H1 (cell line): Measurements from ENCODE around the gene DLG1. TPM values are rescaled to one million over a fixed set of nuclear protein-coding genes. Genes with fewer than 3 reads are reported as not detected.

Source experiments
- CTCF ChIA-PET: fragments of 300-600 bp; sonication (Branson Sonifier 250); formaldehyde crosslinking; loops from one replicate; lab custom pipeline; 2021; ENCODE audit not compliant: partially characterized antibody; lab: Charles Lee
- POLR2A ChIA-PET: fragments of 300-600 bp; sonication (Branson Sonifier 250); formaldehyde crosslinking; loops from one replicate; lab custom pipeline; 2021; ENCODE audit warnings: inconsistent platforms; ENCODE audit not compliant: partially characterized antibody; lab: Charles Lee
- DNase-seq, 2 experiments: peaks; one replicate each; pipeline versions ENCODE4 v3.0.0 to v3.0.0-alpha.2; 2010 to 2022; ENCODE audit warnings: low spot score in 2 of 2, low read depth in 1 of 2, mixed read lengths in 1 of 2
- FAIRE-seq: peaks from 2 replicates; lab custom pipeline; 2011; peaks lifted over from hg19 to GRCh38; lab: Jason Lieb, UNC
- H2AFZ ChIP-seq: 2 replicates; pipeline ENCODE4 v1.8.1; 2012; ENCODE audit warnings: low read length, inconsistent platforms
- H2AK5ac ChIP-seq: 2 replicates; pipeline ENCODE4 v1.6.1; 2013; ENCODE audit warnings: low read depth, low read length
- H2BK120ac ChIP-seq: replicated peaks from 2 replicates; pipeline ENCODE3; 2013; ENCODE audit warnings: low read depth, low read length, inconsistent platforms
- H2BK12ac ChIP-seq: 2 replicates; pipeline ENCODE4 v1.6.1; 2013; ENCODE audit warnings: low read depth, low read length
- H2BK15ac ChIP-seq: 2 replicates; pipeline ENCODE4 v1.6.1; 2013; ENCODE audit warnings: low read length
- H2BK20ac ChIP-seq: 2 replicates; pipeline ENCODE4 v1.6.1; 2013; ENCODE audit warnings: low read length
- H2BK5ac ChIP-seq: 2 replicates; pipeline ENCODE4 v1.6.1; 2013; ENCODE audit warnings: low read depth, low read length
- H3K14ac ChIP-seq: 2 replicates; pipeline ENCODE4 v1.6.1; 2013; ENCODE audit warnings: inconsistent platforms; ENCODE audit not compliant: insufficient read length
- H3K18ac ChIP-seq: 2 replicates; pipeline ENCODE4 v1.6.1; 2013; ENCODE audit warnings: low read length; ENCODE audit errors: extremely low read depth
- H3K23ac ChIP-seq: 2 replicates; pipeline ENCODE4 v1.6.1; 2013; ENCODE audit warnings: inconsistent platforms; ENCODE audit not compliant: insufficient read length
- H3K23me2 ChIP-seq: 2 replicates; pipeline ENCODE4 v1.6.1; 2013; ENCODE audit warnings: low read depth, low read length
- H3K27ac ChIP-seq: 2 replicates; pipeline ENCODE4 v1.6.1; 2011; ENCODE audit warnings: low read depth, low read length, inconsistent platforms
- H3K27me3 ChIP-seq, 4 experiments: replicated peaks in 1 of 4; 1 replicate in 1 of 4; 2 replicates in 3 of 4; pipeline versions ENCODE4 v1.6.1 to v1.8.1; 2011 to 2013; ENCODE audit warnings: low read length in 3 of 4, mild to moderate bottlenecking in 3 of 4, inconsistent platforms in 2 of 4, mixed read lengths in 2 of 4, moderate library complexity in 1 of 4; ENCODE audit not compliant: control insufficient read depth in 3 of 4, insufficient read depth in 3 of 4; ENCODE audit errors: extremely low read depth in 1 of 4
- H3K36me3 ChIP-seq, 4 experiments: 2 replicates each; pipeline versions ENCODE4 v1.6.1 to v1.8.1; 2011 to 2013; ENCODE audit warnings: mild to moderate bottlenecking in 4 of 4, low read length in 3 of 4, moderate library complexity in 2 of 4, control low read depth in 1 of 4, inconsistent platforms in 1 of 4; ENCODE audit not compliant: insufficient read depth in 4 of 4, control insufficient read depth in 2 of 4
- H3K4ac ChIP-seq: replicated peaks from 2 replicates; pipeline ENCODE3; 2013; ENCODE audit warnings: low read length, low read depth, mixed read lengths, inconsistent platforms; ENCODE audit not compliant: insufficient read length
- H3K4me1 ChIP-seq, 4 experiments: replicated peaks in 1 of 4; 1 replicate in 1 of 4; 2 replicates in 3 of 4; pipeline versions ENCODE4 v1.6.1 to v1.8.1; 2011 to 2013; ENCODE audit warnings: low read length in 3 of 4, inconsistent platforms in 2 of 4, mixed read lengths in 1 of 4; ENCODE audit not compliant: insufficient read depth in 4 of 4, control insufficient read depth in 3 of 4
- H3K4me2 ChIP-seq, 2 experiments: 2 replicates each; pipeline versions ENCODE4 v1.6.1 to v1.8.1; 2011 to 2013; ENCODE audit warnings: low read depth in 2 of 2, low read length in 2 of 2, control low read depth in 1 of 2, inconsistent platforms in 1 of 2, mild to moderate bottlenecking in 1 of 2; ENCODE audit not compliant: insufficient read depth in 1 of 2
- H3K4me3 ChIP-seq, 4 experiments: fragments of 200-600, 300-600 bp in 1 of 4; sonication (generic), shearing (Covaris generic), sonication (Bioruptor Twin) in 1 of 4; 2 replicates each; pipeline versions ENCODE4 v1.5.1 to v1.8.1; 2011 to 2016; ENCODE audit warnings: low read length in 4 of 4, low read depth in 3 of 4, control low read depth in 2 of 4, inconsistent platforms in 2 of 4, mild to moderate bottlenecking in 2 of 4, mixed read lengths in 1 of 4, moderate library complexity in 1 of 4; ENCODE audit not compliant: insufficient read depth in 2 of 4; ENCODE audit errors: extremely low read depth in 1 of 4
- H3K56ac ChIP-seq: replicated peaks from 2 replicates; pipeline ENCODE3; 2013; ENCODE audit warnings: low read depth, mild to moderate bottlenecking, mixed read lengths, low read length, inconsistent platforms; ENCODE audit not compliant: insufficient read length
- H3K79me1 ChIP-seq: 2 replicates; pipeline ENCODE4 v1.6.1; 2013; ENCODE audit warnings: low read depth, low read length, control low read depth
- H3K79me2 ChIP-seq, 2 experiments: 2 replicates each; pipeline versions ENCODE4 v1.6.1 to v1.8.1; 2012 to 2013; ENCODE audit warnings: low read length in 2 of 2, mild to moderate bottlenecking in 2 of 2, inconsistent platforms in 1 of 2; ENCODE audit not compliant: insufficient read depth in 2 of 2, control insufficient read depth in 1 of 2
- H3K9ac ChIP-seq, 4 experiments: replicated peaks in 1 of 4; 1 replicate in 1 of 4; 2 replicates in 3 of 4; pipeline versions ENCODE4 v1.6.1 to v1.8.1; 2011 to 2013; ENCODE audit warnings: low read depth in 3 of 4, low read length in 3 of 4, control low read depth in 2 of 4, mild to moderate bottlenecking in 2 of 4, moderate library complexity in 2 of 4, inconsistent platforms in 1 of 4; ENCODE audit errors: extremely low read depth in 1 of 4
- H3K9me3 ChIP-seq, 2 experiments: 2 replicates each; pipeline versions ENCODE4 v1.6.1 to v1.8.1; 2012 to 2013; ENCODE audit warnings: mild to moderate bottlenecking in 2 of 2, moderate library complexity in 2 of 2, control low read depth in 1 of 2, inconsistent platforms in 1 of 2, low read depth in 1 of 2, low read length in 1 of 2, mixed read lengths in 1 of 2; ENCODE audit not compliant: insufficient read depth in 2 of 2
- H4K20me1 ChIP-seq, 2 experiments: replicated peaks in 1 of 2; 2 replicates each; pipeline versions ENCODE3 to v1.8.1; 2011 to 2013; ENCODE audit warnings: inconsistent platforms in 2 of 2, low read length in 2 of 2, mild to moderate bottlenecking in 1 of 2; ENCODE audit not compliant: insufficient read depth in 2 of 2, control insufficient read depth in 1 of 2
- H4K5ac ChIP-seq: 2 replicates; pipeline ENCODE4 v1.6.1; 2013; ENCODE audit warnings: low read length, low read depth, mixed read lengths, inconsistent platforms; ENCODE audit not compliant: insufficient read length
- H4K8ac ChIP-seq: 2 replicates; pipeline ENCODE4 v1.8.0; 2013; ENCODE audit warnings: mild to moderate bottlenecking, moderate library complexity, low read length, inconsistent platforms; ENCODE audit not compliant: insufficient read depth; ENCODE audit errors: extremely low read depth
- H4K91ac ChIP-seq: replicated peaks from 2 replicates; pipeline ENCODE3; 2013; ENCODE audit warnings: low read length, mixed read lengths, inconsistent platforms; ENCODE audit not compliant: insufficient read length
- GABPA ChIP-seq: IDR thresholded peaks from 2 replicates; pipeline ENCODE4 v1.6.1; 2011; ENCODE audit warnings: mild to moderate bottlenecking, low read length, moderate library complexity, borderline replicate concordance; ENCODE audit not compliant: insufficient read depth
- KDM1A ChIP-seq: fragments of 200-600, 300-600 bp; sonication (generic); IDR thresholded peaks from 2 replicates; pipeline ENCODE4 v1.7.1; 2016; ENCODE audit warnings: mild to moderate bottlenecking, low read length, borderline replicate concordance
- MAFK ChIP-seq: IDR thresholded peaks from 2 replicates; pipeline ENCODE4 v1.6.1; 2012; ENCODE audit warnings: low read depth, mild to moderate bottlenecking, improper control_type of control experiment, low read length
- SIRT6 ChIP-seq: IDR thresholded peaks from one replicate; pipeline ENCODE4 v1.7.1; 2012; ENCODE audit warnings: low read length, inconsistent platforms
- SUZ12 ChIP-seq: fragments of 200-600 bp; sonication (generic); IDR thresholded peaks from 2 replicates; pipeline ENCODE4 v1.6.1; 2012; ENCODE audit warnings: mild to moderate bottlenecking, inconsistent platforms, low read length, moderate library complexity, mixed read lengths
- TAF1 ChIP-seq: IDR thresholded peaks from 2 replicates; pipeline ENCODE4 v1.6.1; 2011; ENCODE audit warnings: mild to moderate bottlenecking, low read depth, low read length
- YY1 ChIP-seq: IDR thresholded peaks from 2 replicates; pipeline ENCODE4 v1.6.1; 2011; ENCODE audit warnings: low read depth, mild to moderate bottlenecking, low read length
- WGBS, 2 experiments: shearing (Covaris generic) in 1 of 2; methylation state at CpG; one replicate each; pipeline versions ENCODE4 v1.1.6 to v1.1.7; 2013 to 2015; ENCODE audit warnings: low lambda C conversion rate in 2 of 2, mixed read lengths in 2 of 2, inconsistent platforms in 1 of 2, low coverage in 1 of 2, missing lambda C conversion rate in 1 of 2; ENCODE audit not compliant: insufficient replicate concordance in 2 of 2, insufficient coverage in 1 of 2, insufficient read length in 1 of 2; ENCODE audit errors: extremely low coverage in 1 of 2, missing lambda C conversion rate in 1 of 2; 5-methylcytosine and 5-hydroxymethylcytosine counted together
- polyA plus RNA-seq, 7 experiments: library from polyadenylated mRNA; depleted of rRNA in 3 of 7; stranded (reverse) in 5 of 7; unstranded in 2 of 7; fragments of >200 nt in 5 of 7; fragments of 200-250 nt in 2 of 7; gene quantifications; 1 replicate in 5 of 7; 2 replicates in 1 of 7; 4 replicates in 1 of 7; pipeline versions ENCODE4 v1.2.1 to v1.2.3, GENCODE V29; 2011 to 2013; ENCODE audit warnings: missing spikeins in 2 of 7, mixed read lengths in 2 of 7
- total RNA-seq: library from RNA; stranded (reverse); fragmentation: NEBNext Ultra II Directional; extraction: Animal tissue kit (Norgen Biotek cat#: 25700); gene quantifications from 2 replicates; pipeline ENCODE4 v1.2.1, GENCODE V29; 2021

Gene DLG1
- total and polyA plus RNA-seq, 2 of the 8 experiments (the other 6 are each of a cell fraction or from before 2014, with no cell fraction given): 13.4 to 78.8 TPM

GRCh38 chr3:197031315-197032285 lies 266.8 kb downstream of the DLG1 start:
- no peak overlapping the region for H3K23ac ChIP-seq
- no peaks in the 10 kb centered on the region for H3K79me2 ChIP-seq
- DNase-seq (no peak), FAIRE-seq (no peak)
- H3K27me3 ChIP-seq: peaks cover 9 to 21% (median 19%) of the 10 kb centered on the region in 4 experiments
- ChIA-PET CTCF (interaction anchor here (0.7 to 16.7 kb wide), 11 partner anchors 8 to 470 kb away, joined by 3 to 245 read pairs (median 4); partner anchors contain the start of gene NCBP2), POLR2A (interaction anchor here (0.7 to 2.1 kb wide), 4 partner anchors 10 to 24 kb away, joined by 3 to 9 read pairs (median 4); no protein-coding TSS in a partner anchor)
- no peak overlapping the region for H2BK120ac ChIP-seq
- no peak overlapping the region for H3K18ac ChIP-seq
- H3K4me2 ChIP-seq: no peak overlapping the region; a peak in 1 of 4 replicates
- no peak overlapping the region for H4K5ac ChIP-seq
- no peak overlapping the region for H3K56ac ChIP-seq
- H2BK12ac ChIP-seq: 0 out of 2 replicates have a peak overlapping the region, but pooled peaks have one; percentile 60
- no peak overlapping the region for H2BK5ac ChIP-seq
- H4K8ac ChIP-seq: no peak overlapping the region
- H3K14ac ChIP-seq: no peak overlapping the region
- no peak overlapping the region for H2AFZ ChIP-seq
- H3K9ac ChIP-seq: no peak overlapping the region
- no peak overlapping the region for H3K27ac ChIP-seq
- H4K20me1 ChIP-seq: peaks cover 0 to 4% of the 10 kb centered on the region in 2 experiments
- H3K4me1 ChIP-seq: peaks cover 0 to 4% (median 4%) of the 10 kb centered on the region in 4 experiments; a peak in 4 of 7 replicates
- no peak overlapping the region for H2BK15ac ChIP-seq
- TF ChIP-seq SUZ12 (no peak), SIRT6 (no peak), KDM1A (no peak), TAF1 (no peak), MAFK (no peak), YY1 (no peak), GABPA (no peak)
- H2BK20ac ChIP-seq: no peak overlapping the region
- no peak overlapping the region for H3K4me3 ChIP-seq
- 90% methylated on average over 12 of the region's 12 CpGs; no CpG with 5 or more reads in 1 of the 2 experiments for WGBS, 2 experiments
- H2AK5ac ChIP-seq: no peak overlapping the region
- no peaks in the 10 kb centered on the region for H3K36me3 ChIP-seq
- H3K79me1 ChIP-seq: no peaks in the 10 kb centered on the region
- H3K23me2 ChIP-seq: peaks cover 9% of the 10 kb centered on the region; the same call in 1 of the 2 replicates
- no peak overlapping the region for H3K4ac ChIP-seq
- H4K91ac ChIP-seq: no peak overlapping the region
- no peaks in the 10 kb centered on the region for H3K9me3 ChIP-seq
